ENCODE data around the gene MARCHF4. TPM values are rescaled to one million over a fixed set of nuclear protein-coding genes. Genes with fewer than 3 reads are reported as not detected.

The MARCHF4 gene
- total and polyA plus RNA-seq, 9 of the 15 experiments (the other 6 are each of a cell fraction or from before 2014, with no cell fraction given) = 0.05 TPM; not detected in 8

DNA sequence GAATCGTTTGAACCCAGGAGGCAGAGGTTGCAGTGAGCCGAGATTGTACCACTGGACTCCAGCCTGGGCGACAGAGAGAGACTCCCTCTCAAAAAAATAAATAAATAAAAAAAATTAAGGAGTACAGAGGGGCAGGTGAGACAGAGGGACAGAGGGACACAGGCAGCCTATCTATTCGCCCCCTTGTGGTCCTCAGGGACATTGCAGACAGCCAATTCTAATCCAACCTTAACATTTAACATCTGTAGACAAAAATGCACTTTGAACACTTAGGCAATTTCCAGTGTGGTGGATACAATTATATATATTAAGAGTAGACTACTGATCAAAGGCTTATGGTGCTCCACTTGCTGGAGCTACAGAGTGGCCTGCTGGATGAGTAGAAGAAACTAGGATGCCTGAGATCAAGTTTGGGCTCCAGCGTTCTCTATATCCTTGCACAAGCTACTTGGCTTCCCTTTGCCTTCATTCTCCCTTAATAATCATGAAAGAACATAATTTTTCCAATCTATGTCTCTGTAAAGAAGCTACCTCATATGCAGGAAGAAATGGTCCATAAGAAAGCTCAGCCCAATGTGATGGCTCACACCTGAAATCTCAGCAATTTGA, 31.8 kb upstream of the MARCHF4 start (continued):
- TF ChIP-seq, protein P1, sequence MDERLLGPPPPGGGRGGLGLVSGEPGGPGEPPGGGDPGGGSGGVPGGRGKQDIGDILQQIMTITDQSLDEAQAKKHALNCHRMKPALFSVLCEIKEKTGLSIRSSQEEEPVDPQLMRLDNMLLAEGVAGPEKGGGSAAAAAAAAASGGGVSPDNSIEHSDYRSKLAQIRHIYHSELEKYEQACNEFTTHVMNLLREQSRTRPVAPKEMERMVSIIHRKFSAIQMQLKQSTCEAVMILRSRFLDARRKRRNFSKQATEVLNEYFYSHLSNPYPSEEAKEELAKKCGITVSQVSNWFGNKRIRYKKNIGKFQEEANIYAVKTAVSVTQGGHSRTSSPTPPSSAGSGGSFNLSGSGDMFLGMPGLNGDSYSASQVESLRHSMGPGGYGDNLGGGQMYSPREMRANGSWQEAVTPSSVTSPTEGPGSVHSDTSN (CRISPR knock-in tag; IDR thresholded peaks at IDR 0.05; ENCODE audit: low read depth) = no peak
- TF ChIP-seq, protein P1 (tag; conservative IDR thresholded peaks at IDR 0.05; ENCODE audit: low read depth) = no peak
- TF ChIP-seq ZNF586 (CRISPR knock-in tag; conservative IDR thresholded peaks at IDR 0.05) = no peak
- TF ChIP-seq KLF10 (CRISPR knock-in tag; IDR thresholded peaks at IDR 0.05) = no peak
- TF ChIP-seq U2AF2 (optimal IDR thresholded peaks at IDR 0.05; ENCODE audit: low read depth, low read length) = no peak
- no peak for TF ChIP-seq ZNF23 (CRISPR knock-in tag; IDR thresholded peaks at IDR 0.05)
- TF ChIP-seq TGIF2 (CRISPR knock-in tag; IDR thresholded peaks at IDR 0.05) = no peak
- TF ChIP-seq, protein P2, sequence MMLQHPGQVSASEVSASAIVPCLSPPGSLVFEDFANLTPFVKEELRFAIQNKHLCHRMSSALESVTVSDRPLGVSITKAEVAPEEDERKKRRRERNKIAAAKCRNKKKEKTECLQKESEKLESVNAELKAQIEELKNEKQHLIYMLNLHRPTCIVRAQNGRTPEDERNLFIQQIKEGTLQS (IDR thresholded peaks at IDR 0.05) = no peak
- TF ChIP-seq, protein P2 (CRISPR knock-in tag; conservative IDR thresholded peaks at IDR 0.05) = no peak
- no peak for TF ChIP-seq ZKSCAN1 (IDR thresholded peaks at IDR 0.05; ENCODE audit: low read depth, low read length)
- TF ChIP-seq DNMT1 (IDR thresholded peaks at IDR 0.05) = no peak
- TF ChIP-seq NFE2 (IDR thresholded peaks at IDR 0.05; ENCODE audit: low read depth) = no peak
- no peak for TF ChIP-seq HDAC1 (IDR thresholded peaks at IDR 0.05)
- no peak for TF ChIP-seq PCBP2 (IDR thresholded peaks at IDR 0.05; ENCODE audit: low read depth, low read length, poor library complexity, severe bottlenecking)
- no peak for TF ChIP-seq RUNX1 (IDR thresholded peaks at IDR 0.05; ENCODE audit: low read depth)
- TF ChIP-seq, protein P3, sequence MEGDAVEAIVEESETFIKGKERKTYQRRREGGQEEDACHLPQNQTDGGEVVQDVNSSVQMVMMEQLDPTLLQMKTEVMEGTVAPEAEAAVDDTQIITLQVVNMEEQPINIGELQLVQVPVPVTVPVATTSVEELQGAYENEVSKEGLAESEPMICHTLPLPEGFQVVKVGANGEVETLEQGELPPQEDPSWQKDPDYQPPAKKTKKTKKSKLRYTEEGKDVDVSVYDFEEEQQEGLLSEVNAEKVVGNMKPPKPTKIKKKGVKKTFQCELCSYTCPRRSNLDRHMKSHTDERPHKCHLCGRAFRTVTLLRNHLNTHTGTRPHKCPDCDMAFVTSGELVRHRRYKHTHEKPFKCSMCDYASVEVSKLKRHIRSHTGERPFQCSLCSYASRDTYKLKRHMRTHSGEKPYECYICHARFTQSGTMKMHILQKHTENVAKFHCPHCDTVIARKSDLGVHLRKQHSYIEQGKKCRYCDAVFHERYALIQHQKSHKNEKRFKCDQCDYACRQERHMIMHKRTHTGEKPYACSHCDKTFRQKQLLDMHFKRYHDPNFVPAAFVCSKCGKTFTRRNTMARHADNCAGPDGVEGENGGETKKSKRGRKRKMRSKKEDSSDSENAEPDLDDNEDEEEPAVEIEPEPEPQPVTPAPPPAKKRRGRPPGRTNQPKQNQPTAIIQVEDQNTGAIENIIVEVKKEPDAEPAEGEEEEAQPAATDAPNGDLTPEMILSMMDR (IDR thresholded peaks at IDR 0.05 in 2 of 3, conservative IDR thresholded peaks at IDR 0.05 in 1 of 3; ENCODE audit: insufficient read depth in 2 of 3, low read depth in 1 of 3, low read length in 3 of 3) = peak; percentile 58 to 69 (median 66)
- TF ChIP-seq, protein P4, sequence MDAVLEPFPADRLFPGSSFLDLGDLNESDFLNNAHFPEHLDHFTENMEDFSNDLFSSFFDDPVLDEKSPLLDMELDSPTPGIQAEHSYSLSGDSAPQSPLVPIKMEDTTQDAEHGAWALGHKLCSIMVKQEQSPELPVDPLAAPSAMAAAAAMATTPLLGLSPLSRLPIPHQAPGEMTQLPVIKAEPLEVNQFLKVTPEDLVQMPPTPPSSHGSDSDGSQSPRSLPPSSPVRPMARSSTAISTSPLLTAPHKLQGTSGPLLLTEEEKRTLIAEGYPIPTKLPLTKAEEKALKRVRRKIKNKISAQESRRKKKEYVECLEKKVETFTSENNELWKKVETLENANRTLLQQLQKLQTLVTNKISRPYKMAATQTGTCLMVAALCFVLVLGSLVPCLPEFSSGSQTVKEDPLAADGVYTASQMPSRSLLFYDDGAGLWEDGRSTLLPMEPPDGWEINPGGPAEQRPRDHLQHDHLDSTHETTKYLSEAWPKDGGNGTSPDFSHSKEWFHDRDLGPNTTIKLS (IDR thresholded peaks at IDR 0.05; ENCODE audit: borderline replicate concordance, low read depth) = no peak
- TF ChIP-seq ZNF324 (CRISPR knock-in tag; IDR thresholded peaks at IDR 0.05) = no peak
- no peak for TF ChIP-seq RFX7 (CRISPR knock-in tag; IDR thresholded peaks at IDR 0.05)
- TF ChIP-seq RHOXF2B (CRISPR knock-in tag; conservative IDR thresholded peaks at IDR 0.05) = no peak

All from K562 (cell line).